HepG2 (cell line): ENCODE results near the gene C20orf96. TPM values are rescaled to one million over a fixed set of nuclear protein-coding genes. Genes with fewer than 3 reads are reported as not detected.

Experiments used
- ATAC-seq: fragments of 200-7000 bp; cut with Tn5 transposase; 3 replicates; pipeline ENCODE4 v1.9.1; 2020; ENCODE audit warnings: mild to moderate bottlenecking, moderate library complexity
- BruUV-seq: library from RNA; stranded (reverse); fragments of 400-500 nt; replicated peaks from 2 replicates; lab custom pipeline; 2021; lab: Mats Ljungman, UMichigan
- CTCF ChIA-PET: fragments of 300-600 bp; formaldehyde crosslinking; extraction: SDS; loops from one replicate; lab custom pipeline; 2021; ENCODE audit warnings: low total read pairs, inconsistent platforms, low intra/inter-chr PET ratio; lab: Yijun Ruan, JAX
- POLR2A ChIA-PET: fragments of 350-600 bp; sonication (Branson Sonifier 250); formaldehyde crosslinking; loops from one replicate; lab custom pipeline; 2020; ENCODE audit warnings: antibody characterized with exemption, inconsistent platforms; lab: Yijun Ruan, JAX
- DNase-seq: peaks from one replicate; pipeline ENCODE4 v3.0.0-alpha.2; 2015; ENCODE audit warnings: low spot score
- FAIRE-seq: peaks from 3 replicates; lab custom pipeline; 2011; peaks lifted over from hg19 to GRCh38; lab: Jason Lieb, UNC
- H2AFZ ChIP-seq: one replicate; pipeline ENCODE4 v1.6.1; 2011; ENCODE audit warnings: low read length, inconsistent platforms
- H3K27ac ChIP-seq: fragments of 300-600 bp; 3 replicates; pipeline ENCODE4 v1.8.0; 2011; ENCODE audit warnings: mixed run types, mild to moderate bottlenecking, mixed read lengths, low read length, inconsistent platforms; ENCODE audit not compliant: insufficient read depth; ENCODE audit errors: extremely low read length
- H3K27me3 ChIP-seq, 2 experiments: fragments of 200-600 bp in 1 of 2; 2 replicates in 1 of 2; 3 replicates in 1 of 2; pipeline versions ENCODE4 v1.6.0 to v1.8.0; 2011; ENCODE audit warnings: low read length in 2 of 2, mild to moderate bottlenecking in 2 of 2, moderate library complexity in 2 of 2, inconsistent platforms in 1 of 2; ENCODE audit not compliant: insufficient read depth in 2 of 2, control insufficient read depth in 1 of 2
- H3K36me3 ChIP-seq, 2 experiments: fragments of 200-600 bp in 1 of 2; replicated peaks in 1 of 2; 2 replicates in 1 of 2; 3 replicates in 1 of 2; pipeline versions ENCODE4 v1.5.1 to v1.8.0; 2011; ENCODE audit warnings: low read length in 2 of 2, inconsistent platforms in 1 of 2; ENCODE audit not compliant: insufficient read depth in 2 of 2, control insufficient read depth in 1 of 2
- H3K4me1 ChIP-seq: 2 replicates; pipeline ENCODE4 v1.5.1; 2012; ENCODE audit warnings: low read length, inconsistent platforms; ENCODE audit not compliant: insufficient read depth
- H3K4me2 ChIP-seq: 2 replicates; pipeline ENCODE4 v1.6.0; 2011; ENCODE audit warnings: low read depth, low read length, inconsistent platforms
- H3K4me3 ChIP-seq, 3 experiments: fragments of 200-600 bp in 1 of 3; sonication (generic), shearing (Covaris generic) in 1 of 3; replicated peaks in 1 of 3; 2 replicates each; pipeline ENCODE4 v1.5.1; 2011 to 2016; ENCODE audit warnings: low read length in 3 of 3, inconsistent platforms in 2 of 3, low read depth in 2 of 3, mild to moderate bottlenecking in 2 of 3, control low read depth in 1 of 3, mixed read lengths in 1 of 3; ENCODE audit not compliant: insufficient read depth in 1 of 3
- H3K79me2 ChIP-seq: one replicate; pipeline ENCODE4 v1.6.1; 2011; ENCODE audit warnings: low read length, inconsistent platforms; ENCODE audit not compliant: insufficient read depth
- H3K9ac ChIP-seq: 2 replicates; pipeline ENCODE4 v1.6.0; 2011; ENCODE audit warnings: mild to moderate bottlenecking, low read depth, low read length, inconsistent platforms; ENCODE audit not compliant: insufficient read depth
- H3K9me3 ChIP-seq: 2 replicates; pipeline ENCODE4 v1.5.1; 2012; ENCODE audit warnings: mild to moderate bottlenecking, low read length
- H4K20me1 ChIP-seq: 2 replicates; pipeline ENCODE4 v1.6.0; 2011; ENCODE audit warnings: inconsistent platforms, mild to moderate bottlenecking, low read length, moderate library complexity; ENCODE audit not compliant: insufficient read depth
- AKNA ChIP-seq: sonication (generic); formaldehyde crosslinking; IDR thresholded peaks from 2 replicates; pipeline ENCODE4 v1.4.0; 2020; ENCODE audit warnings: missing genetic modification reagents, borderline replicate concordance
- HIVEP1 ChIP-seq: sonication (generic); formaldehyde crosslinking; IDR thresholded peaks from 2 replicates; pipeline ENCODE4 v1.4.0; 2020; ENCODE audit warnings: mild to moderate bottlenecking, missing genetic modification reagents
- HNRNPL ChIP-seq: fragments of 200-400 bp; formaldehyde crosslinking; IDR thresholded peaks from 2 replicates; pipeline ENCODE4 v1.6.1; 2017; ENCODE audit warnings: mild to moderate bottlenecking, low read depth, low read length
- KDM5A ChIP-seq: fragments of 200-600 bp; sonication (generic); IDR thresholded peaks from 2 replicates; pipeline ENCODE4 v1.7.0; 2018; ENCODE audit warnings: antibody characterized with exemption, mild to moderate bottlenecking, low read length, borderline replicate concordance
- NFIC ChIP-seq: IDR thresholded peaks from 2 replicates; pipeline ENCODE4 v1.6.1; 2012; ENCODE audit warnings: mild to moderate bottlenecking, low read length, inconsistent platforms
- NR1H2 ChIP-seq: sonication (generic); formaldehyde crosslinking; IDR thresholded peaks from 2 replicates; pipeline ENCODE4 v1.8.1; 2022; ENCODE audit warnings: low read depth, missing genetic modification reagents, borderline replicate concordance
- SCMH1 ChIP-seq: sonication (generic); formaldehyde crosslinking; IDR thresholded peaks from 2 replicates; pipeline ENCODE4 v1.9.0; 2021; ENCODE audit warnings: missing genetic modification reagents, mild to moderate bottlenecking, borderline replicate concordance
- TEAD3 ChIP-seq: optimal IDR thresholded peaks from 2 replicates; pipeline ENCODE3; 2016; ENCODE audit warnings: borderline replicate concordance
- ZFX ChIP-seq: sonication (generic); formaldehyde crosslinking; IDR thresholded peaks from 2 replicates; pipeline ENCODE4 v1.4.0; 2020; ENCODE audit warnings: mild to moderate bottlenecking, low read depth, missing genetic modification reagents, moderate library complexity
- ZNF414 ChIP-seq: sonication (generic); formaldehyde crosslinking; IDR thresholded peaks from 2 replicates; pipeline ENCODE4 v1.5.0; 2020; ENCODE audit warnings: missing genetic modification reagents
- ZNF572 ChIP-seq: sonication (generic); formaldehyde crosslinking; IDR thresholded peaks from 2 replicates; pipeline ENCODE4 v1.5.1; 2020; ENCODE audit warnings: mild to moderate bottlenecking, missing genetic modification reagents
- WGBS: methylation state at CpG from one replicate; pipeline ENCODE4 v1.1.6; 2017; ENCODE audit warnings: low lambda C conversion rate; 5-methylcytosine and 5-hydroxymethylcytosine counted together
- in situ Hi-C: cut with HindIII; loops from 2 replicates; pipeline ENCODE4 v1.10.0; 2017; ENCODE audit warnings: low pct_unique_long_range_greater_than_20kb; ENCODE audit not compliant: extremely low pct_ligation_motif_present
- intact Hi-C: fragments of 100-400 bp; cut with micrococcal nuclease; formaldehyde crosslinking; loops from one replicate; pipeline ENCODE4 v1.10.0; 2022; ENCODE audit not compliant: unreplicated experiment
- polyA plus RNA-seq, 8 experiments: library from polyadenylated mRNA; depleted of rRNA in 3 of 8; stranded (reverse) in 7 of 8; unstranded in 1 of 8; fragments of >200 nt; fragmentation: Illumina TruSeq in 4 of 8; extraction: Trizol in 4 of 8; gene quantifications; 2 replicates each; pipeline versions ENCODE4 v1.2.1 to v1.2.3, GENCODE V29; 2011 to 2016; ENCODE audit warnings: low read depth in 4 of 8, missing spikeins in 1 of 8, mixed read lengths in 1 of 8; ENCODE audit not compliant: insufficient read depth in 1 of 8
- total RNA-seq, 5 experiments: library from RNA; depleted of rRNA; stranded (reverse); fragments of >200 nt; fragmentation: Illumina TruSeq; extraction: Trizol; gene quantifications; 2 replicates each; pipeline ENCODE4 v1.2.3, GENCODE V29; 2016; ENCODE audit warnings: low read depth in 1 of 5
- TF ChIP-seq, protein P1 (sequence below): sonication (generic); formaldehyde crosslinking; IDR thresholded peaks from 2 replicates; pipeline ENCODE4 v1.4.0; 2020; ENCODE audit warnings: mild to moderate bottlenecking, missing genetic modification reagents, borderline replicate concordance

C20orf96 gene
- total and polyA plus RNA-seq, 2 of the 13 experiments (the other 11 are each of a cell fraction or from before 2014, with no cell fraction given): 3.8 to 20.6 TPM

- Histone ChIP-seq H3K79me2 (no peaks in the 10 kb centered on the region), H3K4me3 (no peak overlapping the region), H3K4me1 (no peaks in the 10 kb centered on the region), H3K9ac (no peak overlapping the region), H4K20me1 (no peaks in the 10 kb centered on the region), H3K9me3 (no peaks in the 10 kb centered on the region), H3K36me3 (peaks cover 30 to 42% of the 10 kb centered on the region in 2 experiments), H3K27me3 (no peaks in the 10 kb centered on the region), H2AFZ (no peak overlapping the region), H3K27ac (no peak overlapping the region), H3K4me2 (no peak overlapping the region)
- TF ChIP-seq ZNF414 (CRISPR knock-in tag) (no peak), HIVEP1 (CRISPR knock-in tag) (no peak), HNRNPL (no peak), SCMH1 (no peak), AKNA (CRISPR knock-in tag) (no peak), ZFX (CRISPR knock-in tag) (no peak), KDM5A (no peak), NR1H2 (CRISPR knock-in tag) (no peak), TEAD3 (CRISPR knock-in tag) (no peak), NFIC (no peak), ZNF572 (no peak)
- TF ChIP-seq, protein P1, sequence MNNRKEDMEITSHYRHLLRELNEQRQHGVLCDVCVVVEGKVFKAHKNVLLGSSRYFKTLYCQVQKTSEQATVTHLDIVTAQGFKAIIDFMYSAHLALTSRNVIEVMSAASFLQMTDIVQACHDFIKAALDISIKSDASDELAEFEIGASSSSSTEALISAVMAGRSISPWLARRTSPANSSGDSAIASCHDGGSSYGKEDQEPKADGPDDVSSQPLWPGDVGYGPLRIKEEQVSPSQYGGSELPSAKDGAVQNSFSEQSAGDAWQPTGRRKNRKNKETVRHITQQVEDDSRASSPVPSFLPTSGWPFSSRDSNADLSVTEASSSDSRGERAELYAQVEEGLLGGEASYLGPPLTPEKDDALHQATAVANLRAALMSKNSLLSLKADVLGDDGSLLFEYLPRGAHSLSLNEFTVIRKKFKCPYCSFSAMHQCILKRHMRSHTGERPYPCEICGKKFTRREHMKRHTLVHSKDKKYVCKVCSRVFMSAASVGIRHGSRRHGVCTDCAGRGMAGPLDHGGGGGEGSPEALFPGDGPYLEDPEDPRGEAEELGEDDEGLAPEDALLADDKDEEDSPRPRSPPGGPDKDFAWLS (CRISPR knock-in tag): no peak
- POLR2A ChIA-PET: no interaction called here
- no peak for FAIRE-seq
- in situ Hi-C loops: no loop called here
- no TSS peak for BruUV-seq
- no peak for ATAC-seq
- DNase-seq: no peak
- CTCF ChIA-PET: no interaction called here
- WGBS: 96% methylated on average over 3 of the region's 3 CpGs
- intact Hi-C loops: no loop called here
Measured at GRCh38 chr20:277496-277781, 13.1 kb downstream of the C20orf96 start.
